CD14-positive monocyte (primary cell): ENCODE results near the gene CLEC4A. TPM values are rescaled to one million over a fixed set of nuclear protein-coding genes. Genes with fewer than 3 reads are reported as not detected.
"Not testable (repeated sequence)": the region's sequence is repeated elsewhere in the genome, so short reads cannot be mapped to it uniquely, and the experiment has no call there.

Experiments used
- DNase-seq, 3 donors: peaks; one replicate each; pipeline ENCODE4 v3.0.0-alpha.2; 2011 to 2022
- H2AFZ ChIP-seq: 2 replicates; pipeline ENCODE4 v1.6.0; 2012; ENCODE audit warnings: mild to moderate bottlenecking, low read depth, low read length, inconsistent platforms; ENCODE audit not compliant: insufficient read depth, poor library complexity, severe bottlenecking
- H3K27ac ChIP-seq, 2 donors: 1 replicate in 1 of 2; 2 replicates in 1 of 2; pipeline ENCODE4 v1.5.1; 2012 to 2013; ENCODE audit warnings: low read length in 2 of 2, control low read depth in 1 of 2, inconsistent platforms in 1 of 2, low read depth in 1 of 2, mild to moderate bottlenecking in 1 of 2
- H3K27me3 ChIP-seq, 2 donors: one replicate each; pipeline versions ENCODE4 v1.6.0 to v1.6.1; 2011 to 2013; ENCODE audit warnings: low read length in 2 of 2; ENCODE audit not compliant: control insufficient read depth in 2 of 2, insufficient read depth in 2 of 2
- H3K36me3 ChIP-seq, 2 donors: replicated peaks in 1 of 2; 1 replicate in 1 of 2; 2 replicates in 1 of 2; pipeline versions ENCODE4 v1.5.1 to v1.6.1; 2012 to 2013; ENCODE audit warnings: low read length in 2 of 2, control low read depth in 1 of 2, inconsistent platforms in 1 of 2, mild to moderate bottlenecking in 1 of 2; ENCODE audit not compliant: insufficient read depth in 2 of 2, control insufficient read depth in 1 of 2
- H3K4me1 ChIP-seq, 2 donors: 1 replicate in 1 of 2; 2 replicates in 1 of 2; pipeline versions ENCODE4 v1.5.1 to v1.6.1; 2012 to 2013; ENCODE audit warnings: low read length in 2 of 2, control low read depth in 1 of 2, inconsistent platforms in 1 of 2, mild to moderate bottlenecking in 1 of 2, moderate library complexity in 1 of 2; ENCODE audit not compliant: insufficient read depth in 2 of 2, control insufficient read depth in 1 of 2
- H3K4me2 ChIP-seq: replicated peaks from 2 replicates; pipeline ENCODE3; 2012; ENCODE audit warnings: low read length, moderate library complexity, mild to moderate bottlenecking; ENCODE audit not compliant: poor library complexity, severe bottlenecking; ENCODE audit errors: extremely low read depth
- H3K4me3 ChIP-seq, 3 experiments: fragments of 200-600 bp in 1 of 3; sonication (generic) in 1 of 3; replicated peaks in 1 of 3; 1 replicate in 2 of 3; 2 replicates in 1 of 3; pipeline ENCODE4 v1.5.1; 2011 to 2013; ENCODE audit warnings: low read length in 3 of 3, mild to moderate bottlenecking in 3 of 3, control low read depth in 2 of 3, low read depth in 2 of 3, inconsistent platforms in 1 of 3, moderate library complexity in 1 of 3
- H3K79me2 ChIP-seq: 2 replicates; pipeline ENCODE4 v1.6.0; 2012; ENCODE audit warnings: mild to moderate bottlenecking, control low read depth, inconsistent platforms, low read length, moderate library complexity; ENCODE audit not compliant: insufficient read depth
- H3K9ac ChIP-seq: 2 replicates; pipeline ENCODE4 v1.6.0; 2017; ENCODE audit warnings: low read length, mild to moderate bottlenecking; ENCODE audit not compliant: insufficient read depth, poor library complexity, severe bottlenecking
- H3K9me3 ChIP-seq, 2 donors: replicated peaks in 1 of 2; 1 replicate in 1 of 2; 2 replicates in 1 of 2; pipeline versions ENCODE4 v1.5.1 to v1.6.1; 2012 to 2013; ENCODE audit warnings: low read length in 2 of 2, control low read depth in 1 of 2; ENCODE audit not compliant: control insufficient read depth in 1 of 2, insufficient read depth in 1 of 2
- H4K20me1 ChIP-seq: 2 replicates; pipeline ENCODE4 v1.6.0; 2012; ENCODE audit warnings: mild to moderate bottlenecking, low read length, control low read depth, moderate library complexity; ENCODE audit not compliant: insufficient read depth
- H3K27ac Mint-ChIP-seq, 7 donors: one replicate each; pipeline ENCODE4 v1.8.0; 2020; ENCODE audit warnings: mild to moderate bottlenecking in 7 of 7, mixed read lengths in 7 of 7, moderate library complexity in 6 of 7, inconsistent platforms in 2 of 7
- H3K27me3 Mint-ChIP-seq, 3 donors: one replicate each; pipeline ENCODE4 v1.8.0; 2021 to 2022; ENCODE audit warnings: low read depth in 3 of 3, mild to moderate bottlenecking in 3 of 3, mixed read lengths in 3 of 3, moderate library complexity in 3 of 3, inconsistent platforms in 1 of 3
- H3K36me3 Mint-ChIP-seq, 2 donors: one replicate each; pipeline ENCODE4 v1.8.0; 2020; ENCODE audit warnings: mixed read lengths in 2 of 2, inconsistent platforms in 1 of 2, mild to moderate bottlenecking in 1 of 2
- H3K4me1 Mint-ChIP-seq: one replicate; pipeline ENCODE4 v1.8.0; 2020; ENCODE audit warnings: mild to moderate bottlenecking, mixed read lengths
- H3K4me3 Mint-ChIP-seq, 2 donors: one replicate each; pipeline ENCODE4 v1.8.0; 2020; ENCODE audit warnings: mild to moderate bottlenecking in 2 of 2, mixed read lengths in 2 of 2, moderate library complexity in 1 of 2
- H3K9me3 Mint-ChIP-seq, 7 donors: one replicate each; pipeline ENCODE4 v1.8.0; 2020 to 2022; ENCODE audit warnings: mixed read lengths in 7 of 7, mild to moderate bottlenecking in 6 of 7, moderate library complexity in 6 of 7, inconsistent platforms in 2 of 7
- WGBS: methylation state at CpG from one replicate; pipeline ENCODE4 v1.1.5; 2013; ENCODE audit warnings: missing lambda C conversion rate; ENCODE audit not compliant: insufficient coverage; 5-methylcytosine and 5-hydroxymethylcytosine counted together
- intact Hi-C, 2 donors: fragments of 100-400 bp; cut with micrococcal nuclease; formaldehyde crosslinking; loops; one replicate each; pipeline versions ENCODE4 v1.15.0 to v1.15.1; 2023
- polyA plus RNA-seq, 3 donors: library from polyadenylated mRNA; depleted of rRNA in 1 of 3; unstranded in 2 of 3; stranded (reverse) in 1 of 3; fragments of 300-500 nt in 2 of 3; fragments of >200 nt in 1 of 3; fragmentation: Illumina TruSeq in 2 of 3; gene quantifications; 1 replicate in 2 of 3; 2 replicates in 1 of 3; pipeline ENCODE4 v1.2.3, GENCODE V29; 2012 to 2021
- TF ChIP-seq, protein P1 (sequence below): fragments of 200-600 bp; IDR thresholded peaks from one replicate; pipeline ENCODE4 v1.8.0; 2022; ENCODE audit warnings: antibody characterized with exemption, mild to moderate bottlenecking

Gene CLEC4A
- polyA plus RNA-seq, 3 donors = 122 to 365 (median 297) TPM

- Mint-ChIP-seq H3K4me3 (no peak overlapping the region), H3K27me3 (peaks cover 0 to 2% (median 0%) of the 10 kb centered on the region in 3 donors), H3K36me3 (peaks cover 21 to 27% of the 10 kb centered on the region in 2 donors), H3K9me3 (peaks cover 0 to 4% (median 0%) of the 10 kb centered on the region in 7 donors), H3K4me1 (peaks cover 35% of the 10 kb centered on the region), H3K27ac (no peak overlapping the region)
- H4K20me1 ChIP-seq = no peaks in the 10 kb centered on the region
- no peaks in the 10 kb centered on the region for H3K36me3 ChIP-seq
- intact Hi-C loops = no loop called here
- H3K79me2 ChIP-seq = peaks cover 15% of the 10 kb centered on the region
- no peak overlapping the region for H3K27ac ChIP-seq
- no peak for DNase-seq
- WGBS = 100% methylated on average over 2 of the region's 4 CpGs
- no peaks in the 10 kb centered on the region for H3K27me3 ChIP-seq
- no peak overlapping the region for H3K4me3 ChIP-seq
- H3K9ac ChIP-seq = no peak overlapping the region
- H3K9me3 ChIP-seq = no peaks in the 10 kb centered on the region
- TF ChIP-seq, protein P1, sequence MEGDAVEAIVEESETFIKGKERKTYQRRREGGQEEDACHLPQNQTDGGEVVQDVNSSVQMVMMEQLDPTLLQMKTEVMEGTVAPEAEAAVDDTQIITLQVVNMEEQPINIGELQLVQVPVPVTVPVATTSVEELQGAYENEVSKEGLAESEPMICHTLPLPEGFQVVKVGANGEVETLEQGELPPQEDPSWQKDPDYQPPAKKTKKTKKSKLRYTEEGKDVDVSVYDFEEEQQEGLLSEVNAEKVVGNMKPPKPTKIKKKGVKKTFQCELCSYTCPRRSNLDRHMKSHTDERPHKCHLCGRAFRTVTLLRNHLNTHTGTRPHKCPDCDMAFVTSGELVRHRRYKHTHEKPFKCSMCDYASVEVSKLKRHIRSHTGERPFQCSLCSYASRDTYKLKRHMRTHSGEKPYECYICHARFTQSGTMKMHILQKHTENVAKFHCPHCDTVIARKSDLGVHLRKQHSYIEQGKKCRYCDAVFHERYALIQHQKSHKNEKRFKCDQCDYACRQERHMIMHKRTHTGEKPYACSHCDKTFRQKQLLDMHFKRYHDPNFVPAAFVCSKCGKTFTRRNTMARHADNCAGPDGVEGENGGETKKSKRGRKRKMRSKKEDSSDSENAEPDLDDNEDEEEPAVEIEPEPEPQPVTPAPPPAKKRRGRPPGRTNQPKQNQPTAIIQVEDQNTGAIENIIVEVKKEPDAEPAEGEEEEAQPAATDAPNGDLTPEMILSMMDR = no peak
- no peak overlapping the region for H3K4me2 ChIP-seq
- H3K4me1 ChIP-seq = peaks cover 11 to 22% of the 10 kb centered on the region in 2 donors
- no peak overlapping the region for H2AFZ ChIP-seq
These were observed 3.2 kb upstream of the CLEC4A start for GRCh38 chr12:8120072-8120713.

DNA sequence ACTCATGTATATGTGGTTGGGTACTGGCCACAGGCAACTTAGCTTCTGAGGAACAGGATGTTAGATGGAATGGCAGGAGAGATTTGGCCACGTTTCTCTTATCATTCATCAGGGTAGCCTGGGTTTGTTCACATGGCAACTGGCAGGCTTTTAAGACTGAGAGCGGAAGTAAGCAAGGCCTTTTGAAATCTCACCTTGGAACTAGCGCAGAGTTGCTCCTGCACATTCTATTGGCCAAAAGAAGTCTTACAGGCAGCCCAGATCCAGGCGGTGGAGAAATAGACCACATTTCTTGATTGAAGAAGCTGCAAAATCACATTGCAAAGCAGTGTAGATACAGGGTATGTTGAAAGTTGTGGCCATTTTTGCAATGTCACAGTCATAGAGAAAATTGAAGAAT, 3.7 kb downstream of the CLEC4A start:
- Histone ChIP-seq H3K4me2 (peak overlapping the region; percentile 92), H3K27me3 (no peaks in the 10 kb centered on the region), H3K4me1 (peaks cover 41 to 53% of the 10 kb centered on the region in 2 donors), H2AFZ (no peak overlapping the region), H3K4me3 (peak overlapping the region in 1 of 3 experiments; percentile 92), H3K36me3 (peaks cover 30 to 34% of the 10 kb centered on the region in 2 donors), H3K79me2 (peaks cover 68% of the 10 kb centered on the region), H3K9ac (no peak overlapping the region), H3K27ac (peak overlapping the region in 1 of 2 donors; percentile 61), H4K20me1 (peaks cover 36% of the 10 kb centered on the region), H3K9me3 (no peaks in the 10 kb centered on the region)
- Mint-ChIP-seq H3K27ac (peak overlapping the region; percentile 72 to 85 (median 77)), H3K36me3 (peaks cover 59 to 69% of the 10 kb centered on the region in 2 donors), H3K27me3 (peaks cover 0 to 2% (median 0%) of the 10 kb centered on the region in 3 donors), H3K4me3 (peak overlapping the region in 1 of 2 donors; percentile 68), H3K9me3 (no peaks in the 10 kb centered on the region), H3K4me1 (peaks cover 61% of the 10 kb centered on the region)
- intact Hi-C loops = no loop called here
- DNase-seq = peak; percentile 43 to 63 (median 54)
- TF ChIP-seq, protein P1 = no peak
- 35% methylated on average over 3 of the region's 4 CpGs for WGBS

- H3K9ac ChIP-seq, H3K4me1 Mint-ChIP-seq, H3K4me2 ChIP-seq, H3K27ac ChIP-seq, H3K27ac Mint-ChIP-seq, intact Hi-C loops, H3K4me1 ChIP-seq, H2AFZ ChIP-seq, H3K27me3 Mint-ChIP-seq, H3K4me3 Mint-ChIP-seq, DNase-seq, H3K9me3 Mint-ChIP-seq, H3K4me3 ChIP-seq, H3K27me3 ChIP-seq, H3K9me3 ChIP-seq: not testable (repeated sequence)
- Histone ChIP-seq H3K36me3 (peaks cover 75 to 89% of the 10 kb centered on the region in 2 donors), H3K79me2 (peaks cover 17% of the 10 kb centered on the region), H4K20me1 (peaks cover 54% of the 10 kb centered on the region)
- 95% methylated on average over 14 of the region's 18 CpGs for WGBS
- peaks cover 83 to 96% of the 10 kb centered on the region in 2 donors for H3K36me3 Mint-ChIP-seq
These were observed 10.4 kb downstream of the CLEC4A start for GRCh38 chr12:8133636-8134397.
